ENCODE data around the gene TRIM52. TPM values are rescaled to one million over a fixed set of nuclear protein-coding genes. Genes with fewer than 3 reads are reported as not detected.

The TRIM52 gene
- total and polyA plus RNA-seq, 2 of the 13 experiments (the other 11 are each of a cell fraction or from before 2014, with no cell fraction given), result 7.2 to 11.6 TPM

DNA sequence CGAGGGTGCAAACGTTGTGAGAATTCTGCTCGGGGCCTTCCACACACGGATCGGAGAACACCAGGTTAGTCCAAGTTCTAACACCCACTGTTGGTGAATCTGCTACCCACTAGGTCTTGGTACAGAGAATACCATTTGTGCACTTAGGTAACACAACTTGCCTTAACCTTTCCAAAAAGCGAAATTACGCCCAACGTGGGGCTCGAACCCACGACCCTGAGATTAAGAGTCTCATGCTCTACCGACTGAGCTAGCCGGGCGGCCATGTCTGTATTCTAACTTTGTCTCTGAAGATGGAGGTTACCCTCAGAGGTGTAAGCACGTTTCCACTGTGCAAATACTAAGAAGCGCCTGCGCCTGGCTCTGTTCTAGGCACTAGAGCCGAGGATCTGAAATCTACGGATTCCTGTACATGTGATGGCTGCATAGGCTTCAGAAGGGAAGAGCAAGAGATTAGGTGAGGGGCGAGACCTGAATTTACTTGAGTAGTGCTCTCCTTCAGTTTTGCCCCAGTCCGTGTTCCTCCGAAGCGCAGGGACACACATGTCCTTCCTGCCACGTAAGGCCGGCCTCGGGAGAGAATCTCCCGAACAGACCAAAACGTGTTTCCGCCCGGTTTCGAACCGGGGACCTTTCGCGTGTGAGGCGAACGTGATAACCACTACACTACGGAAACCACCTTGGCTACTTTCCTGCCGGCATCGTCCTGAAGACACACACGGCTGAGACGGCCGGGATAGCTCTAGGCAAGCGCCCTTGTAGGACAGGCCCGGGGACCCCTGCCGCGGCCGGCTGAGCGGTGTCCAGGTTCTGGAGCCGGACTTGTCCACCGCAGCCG is 38.9 kb downstream of the TRIM52 start (continued):
- TF ChIP-seq, protein P1, sequence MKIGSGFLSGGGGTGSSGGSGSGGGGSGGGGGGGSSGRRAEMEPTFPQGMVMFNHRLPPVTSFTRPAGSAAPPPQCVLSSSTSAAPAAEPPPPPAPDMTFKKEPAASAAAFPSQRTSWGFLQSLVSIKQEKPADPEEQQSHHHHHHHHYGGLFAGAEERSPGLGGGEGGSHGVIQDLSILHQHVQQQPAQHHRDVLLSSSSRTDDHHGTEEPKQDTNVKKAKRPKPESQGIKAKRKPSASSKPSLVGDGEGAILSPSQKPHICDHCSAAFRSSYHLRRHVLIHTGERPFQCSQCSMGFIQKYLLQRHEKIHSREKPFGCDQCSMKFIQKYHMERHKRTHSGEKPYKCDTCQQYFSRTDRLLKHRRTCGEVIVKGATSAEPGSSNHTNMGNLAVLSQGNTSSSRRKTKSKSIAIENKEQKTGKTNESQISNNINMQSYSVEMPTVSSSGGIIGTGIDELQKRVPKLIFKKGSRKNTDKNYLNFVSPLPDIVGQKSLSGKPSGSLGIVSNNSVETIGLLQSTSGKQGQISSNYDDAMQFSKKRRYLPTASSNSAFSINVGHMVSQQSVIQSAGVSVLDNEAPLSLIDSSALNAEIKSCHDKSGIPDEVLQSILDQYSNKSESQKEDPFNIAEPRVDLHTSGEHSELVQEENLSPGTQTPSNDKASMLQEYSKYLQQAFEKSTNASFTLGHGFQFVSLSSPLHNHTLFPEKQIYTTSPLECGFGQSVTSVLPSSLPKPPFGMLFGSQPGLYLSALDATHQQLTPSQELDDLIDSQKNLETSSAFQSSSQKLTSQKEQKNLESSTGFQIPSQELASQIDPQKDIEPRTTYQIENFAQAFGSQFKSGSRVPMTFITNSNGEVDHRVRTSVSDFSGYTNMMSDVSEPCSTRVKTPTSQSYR (CRISPR knock-in tag; IDR thresholded peaks at IDR 0.05; ENCODE audit: borderline replicate concordance), result no peak
- TF ChIP-seq ZNF75D (CRISPR knock-in tag; IDR thresholded peaks at IDR 0.05; ENCODE audit: borderline replicate concordance) (no peak), RBM39 (IDR thresholded peaks at IDR 0.05; ENCODE audit: low read depth, low read length, poor library complexity, severe bottlenecking) (no peak), EEA1 (CRISPR knock-in tag; IDR thresholded peaks at IDR 0.05; ENCODE audit: borderline replicate concordance) (no peak), ZNF841 (CRISPR knock-in tag; IDR thresholded peaks at IDR 0.05; ENCODE audit: borderline replicate concordance) (no peak), NFE2L1 (CRISPR knock-in tag; IDR thresholded peaks at IDR 0.05; ENCODE audit: borderline replicate concordance) (no peak), NRL (CRISPR knock-in tag; IDR thresholded peaks at IDR 0.05; ENCODE audit: borderline replicate concordance) (peak; percentile 88; the same call in 1 of the 2 replicates), ZBTB7B (CRISPR knock-in tag; IDR thresholded peaks at IDR 0.05) (peak; percentile 20), SATB2 (CRISPR knock-in tag; IDR thresholded peaks at IDR 0.05) (0 out of 2 replicates have a peak, but pooled peaks have one; percentile 43), HNF4G (IDR thresholded peaks at IDR 0.05; ENCODE audit: borderline replicate concordance, low read depth, low read length) (no peak; the same call in 1 of the 2 replicates), HNF4G (CRISPR knock-in tag; IDR thresholded peaks at IDR 0.05; ENCODE audit: borderline replicate concordance, low read depth) (peak; percentile 64)
- TF ChIP-seq, protein P2, sequence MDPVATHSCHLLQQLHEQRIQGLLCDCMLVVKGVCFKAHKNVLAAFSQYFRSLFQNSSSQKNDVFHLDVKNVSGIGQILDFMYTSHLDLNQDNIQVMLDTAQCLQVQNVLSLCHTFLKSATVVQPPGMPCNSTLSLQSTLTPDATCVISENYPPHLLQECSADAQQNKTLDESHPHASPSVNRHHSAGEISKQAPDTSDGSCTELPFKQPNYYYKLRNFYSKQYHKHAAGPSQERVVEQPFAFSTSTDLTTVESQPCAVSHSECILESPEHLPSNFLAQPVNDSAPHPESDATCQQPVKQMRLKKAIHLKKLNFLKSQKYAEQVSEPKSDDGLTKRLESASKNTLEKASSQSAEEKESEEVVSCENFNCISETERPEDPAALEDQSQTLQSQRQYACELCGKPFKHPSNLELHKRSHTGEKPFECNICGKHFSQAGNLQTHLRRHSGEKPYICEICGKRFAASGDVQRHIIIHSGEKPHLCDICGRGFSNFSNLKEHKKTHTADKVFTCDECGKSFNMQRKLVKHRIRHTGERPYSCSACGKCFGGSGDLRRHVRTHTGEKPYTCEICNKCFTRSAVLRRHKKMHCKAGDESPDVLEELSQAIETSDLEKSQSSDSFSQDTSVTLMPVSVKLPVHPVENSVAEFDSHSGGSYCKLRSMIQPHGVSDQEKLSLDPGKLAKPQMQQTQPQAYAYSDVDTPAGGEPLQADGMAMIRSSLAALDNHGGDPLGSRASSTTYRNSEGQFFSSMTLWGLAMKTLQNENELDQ (CRISPR knock-in tag; IDR thresholded peaks at IDR 0.05; ENCODE audit: borderline replicate concordance), result 0 out of 2 replicates have a peak, but pooled peaks have one; percentile 30
- TF ChIP-seq, protein P3, sequence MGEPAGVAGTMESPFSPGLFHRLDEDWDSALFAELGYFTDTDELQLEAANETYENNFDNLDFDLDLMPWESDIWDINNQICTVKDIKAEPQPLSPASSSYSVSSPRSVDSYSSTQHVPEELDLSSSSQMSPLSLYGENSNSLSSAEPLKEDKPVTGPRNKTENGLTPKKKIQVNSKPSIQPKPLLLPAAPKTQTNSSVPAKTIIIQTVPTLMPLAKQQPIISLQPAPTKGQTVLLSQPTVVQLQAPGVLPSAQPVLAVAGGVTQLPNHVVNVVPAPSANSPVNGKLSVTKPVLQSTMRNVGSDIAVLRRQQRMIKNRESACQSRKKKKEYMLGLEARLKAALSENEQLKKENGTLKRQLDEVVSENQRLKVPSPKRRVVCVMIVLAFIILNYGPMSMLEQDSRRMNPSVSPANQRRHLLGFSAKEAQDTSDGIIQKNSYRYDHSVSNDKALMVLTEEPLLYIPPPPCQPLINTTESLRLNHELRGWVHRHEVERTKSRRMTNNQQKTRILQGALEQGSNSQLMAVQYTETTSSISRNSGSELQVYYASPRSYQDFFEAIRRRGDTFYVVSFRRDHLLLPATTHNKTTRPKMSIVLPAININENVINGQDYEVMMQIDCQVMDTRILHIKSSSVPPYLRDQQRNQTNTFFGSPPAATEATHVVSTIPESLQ (CRISPR knock-in tag; conservative IDR thresholded peaks at IDR 0.05), result no peak
- TF ChIP-seq, protein P4, sequence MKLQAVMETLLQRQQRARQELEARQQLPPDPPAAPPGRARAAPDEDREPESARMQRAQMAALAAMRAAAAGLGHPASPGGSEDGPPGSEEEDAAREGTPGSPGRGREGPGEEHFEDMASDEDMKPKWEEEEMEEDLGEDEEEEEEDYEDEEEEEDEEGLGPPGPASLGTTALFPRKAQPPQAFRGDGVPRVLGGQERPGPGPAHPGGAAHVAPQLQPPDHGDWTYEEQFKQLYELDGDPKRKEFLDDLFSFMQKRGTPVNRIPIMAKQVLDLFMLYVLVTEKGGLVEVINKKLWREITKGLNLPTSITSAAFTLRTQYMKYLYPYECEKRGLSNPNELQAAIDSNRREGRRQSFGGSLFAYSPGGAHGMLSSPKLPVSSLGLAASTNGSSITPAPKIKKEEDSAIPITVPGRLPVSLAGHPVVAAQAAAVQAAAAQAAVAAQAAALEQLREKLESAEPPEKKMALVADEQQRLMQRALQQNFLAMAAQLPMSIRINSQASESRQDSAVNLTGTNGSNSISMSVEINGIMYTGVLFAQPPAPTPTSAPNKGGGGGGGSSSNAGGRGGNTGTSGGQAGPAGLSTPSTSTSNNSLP (IDR thresholded peaks at IDR 0.05; ENCODE audit: low read depth, low read length), result no peak
- TF ChIP-seq, protein P5, sequence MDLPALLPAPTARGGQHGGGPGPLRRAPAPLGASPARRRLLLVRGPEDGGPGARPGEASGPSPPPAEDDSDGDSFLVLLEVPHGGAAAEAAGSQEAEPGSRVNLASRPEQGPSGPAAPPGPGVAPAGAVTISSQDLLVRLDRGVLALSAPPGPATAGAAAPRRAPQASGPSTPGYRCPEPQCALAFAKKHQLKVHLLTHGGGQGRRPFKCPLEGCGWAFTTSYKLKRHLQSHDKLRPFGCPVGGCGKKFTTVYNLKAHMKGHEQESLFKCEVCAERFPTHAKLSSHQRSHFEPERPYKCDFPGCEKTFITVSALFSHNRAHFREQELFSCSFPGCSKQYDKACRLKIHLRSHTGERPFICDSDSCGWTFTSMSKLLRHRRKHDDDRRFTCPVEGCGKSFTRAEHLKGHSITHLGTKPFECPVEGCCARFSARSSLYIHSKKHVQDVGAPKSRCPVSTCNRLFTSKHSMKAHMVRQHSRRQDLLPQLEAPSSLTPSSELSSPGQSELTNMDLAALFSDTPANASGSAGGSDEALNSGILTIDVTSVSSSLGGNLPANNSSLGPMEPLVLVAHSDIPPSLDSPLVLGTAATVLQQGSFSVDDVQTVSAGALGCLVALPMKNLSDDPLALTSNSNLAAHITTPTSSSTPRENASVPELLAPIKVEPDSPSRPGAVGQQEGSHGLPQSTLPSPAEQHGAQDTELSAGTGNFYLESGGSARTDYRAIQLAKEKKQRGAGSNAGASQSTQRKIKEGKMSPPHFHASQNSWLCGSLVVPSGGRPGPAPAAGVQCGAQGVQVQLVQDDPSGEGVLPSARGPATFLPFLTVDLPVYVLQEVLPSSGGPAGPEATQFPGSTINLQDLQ (CRISPR knock-in tag; IDR thresholded peaks at IDR 0.05), result peak; percentile 89

Measured in HepG2 (cell line).